Bronchial epithelial cell (primary cell): Measurements from ENCODE around the gene SMC4. TPM values are rescaled to one million over a fixed set of nuclear protein-coding genes. Genes with fewer than 3 reads are reported as not detected.
A peak's percentile ranks its signal among the peaks of the same experiment; 100 is the strongest.

Experiments
- DNase-seq: peaks from one replicate; pipeline ENCODE4 v3.0.0-alpha.2; 2010; ENCODE audit warnings: low read depth
- FAIRE-seq: peaks from 2 replicates; lab custom pipeline; 2011; peaks lifted over from hg19 to GRCh38; lab: Jason Lieb, UNC
- H3K27me3 ChIP-seq: 2 replicates; pipeline ENCODE4 v1.5.1; 2011; ENCODE audit warnings: low read length; ENCODE audit not compliant: control insufficient read depth, insufficient read depth
- H3K36me3 ChIP-seq: 2 replicates; pipeline ENCODE4 v1.5.1; 2011; ENCODE audit warnings: low read length; ENCODE audit not compliant: control insufficient read depth, insufficient read depth
- H3K4me3 ChIP-seq: 2 replicates; pipeline ENCODE4 v1.5.1; 2011; ENCODE audit warnings: mild to moderate bottlenecking, low read depth, low read length, control low read depth
- total RNA-seq: library from RNA; depleted of rRNA; stranded (reverse); fragments of >200 nt; gene quantifications from 2 replicates; pipeline ENCODE4 v1.2.1, GENCODE V29; 2014
- TF ChIP-seq, protein P1 (sequence below): IDR thresholded peaks from 2 replicates; pipeline ENCODE4 v1.5.1; 2011; ENCODE audit warnings: mild to moderate bottlenecking, moderate library complexity, low read length, control low read depth, inconsistent platforms; ENCODE audit not compliant: insufficient read depth, severe bottlenecking

SMC4 gene
- total RNA-seq, 1 donor from 2014 or later, result 12.1 TPM

DNA sequence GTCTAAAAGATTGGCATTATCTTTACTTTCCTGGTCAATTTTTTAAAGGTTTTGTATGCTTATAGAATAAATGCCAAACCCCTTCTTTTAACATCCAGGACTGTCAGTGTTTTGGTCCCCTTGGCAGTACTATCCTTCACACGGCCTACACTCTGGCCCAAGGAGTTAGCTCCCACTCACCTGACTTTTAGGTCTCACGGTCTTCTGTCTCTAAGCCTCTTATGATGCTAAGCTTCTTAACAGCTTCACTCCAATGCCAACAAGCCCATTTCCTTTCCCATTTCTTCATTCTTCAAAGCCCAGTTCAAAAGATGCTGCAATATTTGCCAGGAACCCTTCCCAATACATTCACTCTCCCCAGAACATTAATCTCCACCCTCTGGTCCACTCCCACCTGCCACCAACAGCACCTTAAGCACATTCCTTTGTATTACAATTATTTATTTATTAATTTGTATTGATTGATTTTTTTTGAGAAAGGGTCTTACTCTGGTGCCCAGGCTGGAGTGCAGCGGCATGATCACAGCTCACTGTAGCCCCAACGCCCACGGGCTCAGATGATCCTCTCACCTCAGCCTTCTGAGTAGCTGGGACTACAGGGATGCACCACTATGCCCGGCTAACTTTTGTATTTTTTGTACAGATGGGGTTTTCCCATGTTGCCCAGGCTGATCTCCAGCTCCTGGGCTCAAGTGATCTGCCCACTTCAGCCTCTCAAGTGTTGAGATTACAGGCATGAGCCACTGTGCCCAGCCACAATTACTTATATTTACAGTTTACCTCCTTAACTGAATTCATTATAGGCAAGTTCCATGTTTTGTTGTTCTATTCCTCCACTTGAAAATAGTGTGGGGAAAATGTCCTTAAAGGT, 28.2 kb upstream of the SMC4 start:
- Histone ChIP-seq H3K4me3 (no peak overlapping the region), H3K36me3 (peaks cover 2% of the 10 kb centered on the region), H3K27me3 (no peaks in the 10 kb centered on the region)
- TF ChIP-seq, protein P1, sequence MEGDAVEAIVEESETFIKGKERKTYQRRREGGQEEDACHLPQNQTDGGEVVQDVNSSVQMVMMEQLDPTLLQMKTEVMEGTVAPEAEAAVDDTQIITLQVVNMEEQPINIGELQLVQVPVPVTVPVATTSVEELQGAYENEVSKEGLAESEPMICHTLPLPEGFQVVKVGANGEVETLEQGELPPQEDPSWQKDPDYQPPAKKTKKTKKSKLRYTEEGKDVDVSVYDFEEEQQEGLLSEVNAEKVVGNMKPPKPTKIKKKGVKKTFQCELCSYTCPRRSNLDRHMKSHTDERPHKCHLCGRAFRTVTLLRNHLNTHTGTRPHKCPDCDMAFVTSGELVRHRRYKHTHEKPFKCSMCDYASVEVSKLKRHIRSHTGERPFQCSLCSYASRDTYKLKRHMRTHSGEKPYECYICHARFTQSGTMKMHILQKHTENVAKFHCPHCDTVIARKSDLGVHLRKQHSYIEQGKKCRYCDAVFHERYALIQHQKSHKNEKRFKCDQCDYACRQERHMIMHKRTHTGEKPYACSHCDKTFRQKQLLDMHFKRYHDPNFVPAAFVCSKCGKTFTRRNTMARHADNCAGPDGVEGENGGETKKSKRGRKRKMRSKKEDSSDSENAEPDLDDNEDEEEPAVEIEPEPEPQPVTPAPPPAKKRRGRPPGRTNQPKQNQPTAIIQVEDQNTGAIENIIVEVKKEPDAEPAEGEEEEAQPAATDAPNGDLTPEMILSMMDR, result no peak
- FAIRE-seq, result no peak
- DNase-seq, result no peak

DNA sequence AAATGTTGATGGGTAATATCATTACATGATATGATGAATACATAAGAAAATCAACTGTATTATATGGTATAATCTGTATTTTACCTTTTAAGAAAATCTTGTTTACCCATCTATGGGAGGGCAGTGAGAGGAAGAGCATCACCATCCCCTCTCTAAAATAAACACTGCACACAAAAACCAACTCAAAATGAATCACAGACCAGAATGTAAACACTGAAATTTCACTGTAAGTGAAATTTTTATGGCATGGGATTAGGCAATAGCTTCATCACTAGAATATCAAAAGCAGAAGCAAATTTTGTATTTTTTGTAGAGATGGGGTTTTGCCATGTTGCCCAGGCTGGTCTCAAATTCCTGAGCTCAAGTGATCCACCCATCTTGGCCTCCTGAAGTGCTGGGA, 26.7 kb upstream of the SMC4 start:
- Histone ChIP-seq H3K36me3 (peaks cover 2% of the 10 kb centered on the region), H3K4me3 (no peak overlapping the region), H3K27me3 (no peaks in the 10 kb centered on the region)
- no peak for FAIRE-seq
- peak; percentile 39 for DNase-seq
- TF ChIP-seq, protein P1, result no peak

DNA sequence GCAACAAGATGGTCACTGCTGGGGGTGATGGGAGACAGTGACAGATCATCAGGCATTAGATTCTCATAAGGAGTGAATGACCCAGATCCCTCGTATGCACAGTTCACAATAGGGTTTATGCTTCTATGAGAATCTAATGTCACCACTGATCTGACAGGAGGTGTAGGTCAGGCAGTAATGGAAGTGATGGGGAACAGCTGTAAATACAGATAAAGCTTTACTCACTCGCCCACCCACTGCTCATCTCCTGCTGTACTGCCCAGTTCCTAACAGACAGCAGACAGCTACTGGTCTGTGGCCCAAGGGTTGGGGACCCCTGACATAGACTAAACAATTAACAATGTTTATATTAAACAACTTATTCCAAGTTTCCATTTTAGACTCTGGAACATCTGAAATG, 25.8 kb upstream of the SMC4 start:
- TF ChIP-seq, protein P1, result no peak
- Histone ChIP-seq H3K36me3 (peaks cover 2% of the 10 kb centered on the region), H3K4me3 (no peak overlapping the region), H3K27me3 (no peaks in the 10 kb centered on the region)
- DNase-seq, result no peak
- no peak for FAIRE-seq

DNA sequence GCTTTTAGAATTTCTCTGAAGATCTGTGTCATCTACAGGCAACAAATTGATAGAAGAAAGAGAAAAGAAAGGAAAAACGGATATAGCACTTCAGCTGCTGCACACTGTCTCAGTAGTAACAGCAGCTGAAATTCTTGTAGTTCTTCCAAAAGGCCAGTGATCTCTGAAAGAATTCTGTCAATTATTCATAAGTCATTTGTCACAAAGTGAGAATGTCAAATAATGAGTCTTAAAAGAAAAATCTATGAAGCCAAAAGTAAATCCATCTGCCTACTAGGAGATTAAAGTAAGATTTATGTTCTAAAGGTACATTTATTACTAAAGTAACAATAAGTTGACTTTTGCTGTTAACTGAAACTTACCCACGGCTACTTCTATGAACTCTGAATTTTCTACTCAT, 25.0 kb upstream of the SMC4 start:
- no peak for FAIRE-seq
- DNase-seq, result no peak
- TF ChIP-seq, protein P1, result no peak
- Histone ChIP-seq H3K27me3 (no peaks in the 10 kb centered on the region), H3K36me3 (peaks cover 2% of the 10 kb centered on the region), H3K4me3 (no peak overlapping the region)

DNA sequence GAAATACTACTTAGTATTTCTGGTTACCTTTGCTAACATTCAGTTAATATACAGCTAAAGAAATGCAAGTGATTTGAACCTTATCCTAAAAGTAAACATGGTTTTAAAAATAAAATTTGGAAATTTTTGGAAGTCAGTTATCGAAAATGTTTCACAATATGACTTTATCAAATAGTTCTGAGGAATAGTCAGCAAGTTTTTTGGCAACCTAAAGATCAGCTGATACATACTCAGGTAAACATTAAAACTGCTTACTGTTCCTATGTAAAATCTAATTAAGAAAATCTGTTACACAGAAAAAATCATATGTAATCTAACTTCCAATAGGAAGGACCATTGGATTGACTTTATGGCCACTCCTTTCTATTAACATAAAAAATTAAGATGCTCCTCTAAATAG, 24.5 kb upstream of the SMC4 start:
- FAIRE-seq, result no peak
- peaks cover 2% of the 10 kb centered on the region for H3K36me3 ChIP-seq

More for the DNA sequence above, 24.5 kb upstream of the SMC4 start:
- DNase-seq, result no peak
- Histone ChIP-seq H3K27me3 (no peaks in the 10 kb centered on the region), H3K4me3 (no peak overlapping the region)
- TF ChIP-seq, protein P1, result no peak
